NCI-H1694 treated with DMSO at 0.1 percent for 48 hours (cell line): ENCODE measurements around the gene PTPN7.
"Not testable (repeated sequence)": the region's sequence is repeated elsewhere in the genome, so short reads cannot be mapped to it uniquely, and the experiment has no call there.

ENCODE experiments used
- DNase-seq: peaks from one replicate; lab custom pipeline; 2025; lab: John Stamatoyannopoulos, UW

The PTPN7 gene

DNA sequence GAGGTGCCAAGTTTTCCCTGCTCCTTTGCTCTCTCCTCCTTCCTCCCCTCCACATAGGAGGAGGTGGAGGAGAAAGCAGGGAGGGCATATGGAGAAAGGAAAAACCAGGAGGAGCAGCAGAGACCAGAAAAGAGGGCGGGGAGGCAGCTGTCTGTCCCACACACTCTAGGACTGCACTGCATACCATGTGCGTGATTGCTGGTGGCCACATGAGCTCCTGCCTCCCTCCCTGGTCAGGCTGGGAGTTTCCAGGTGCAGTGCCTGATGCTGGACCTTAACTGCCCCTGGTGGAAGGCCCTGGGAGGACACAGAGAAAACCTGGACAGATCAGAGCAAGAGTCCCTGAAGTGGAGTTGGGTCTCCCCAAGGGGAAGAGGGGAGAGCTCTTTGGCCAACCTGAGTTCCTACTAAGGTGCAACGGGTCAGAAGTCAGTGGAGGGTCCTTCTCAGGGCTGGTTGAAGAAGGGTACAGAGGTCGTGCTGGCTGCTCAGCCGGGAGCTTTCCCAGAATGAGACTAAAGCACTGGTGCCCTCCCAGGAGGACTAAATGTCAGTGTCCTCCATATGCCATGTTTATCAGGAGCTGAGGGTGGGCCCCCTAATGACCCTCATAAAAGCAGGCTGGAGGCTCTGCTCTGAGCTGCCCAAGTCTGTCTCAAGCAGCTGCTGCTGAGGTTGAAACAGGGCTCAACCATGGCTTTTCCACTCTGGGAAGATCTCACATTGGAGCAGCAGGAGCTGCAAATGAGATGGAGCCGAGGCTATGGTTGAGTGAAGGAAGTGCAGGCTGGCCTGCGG lies 29.7 kb upstream of the PTPN7 start:
- DNase-seq = no peak

DNA sequence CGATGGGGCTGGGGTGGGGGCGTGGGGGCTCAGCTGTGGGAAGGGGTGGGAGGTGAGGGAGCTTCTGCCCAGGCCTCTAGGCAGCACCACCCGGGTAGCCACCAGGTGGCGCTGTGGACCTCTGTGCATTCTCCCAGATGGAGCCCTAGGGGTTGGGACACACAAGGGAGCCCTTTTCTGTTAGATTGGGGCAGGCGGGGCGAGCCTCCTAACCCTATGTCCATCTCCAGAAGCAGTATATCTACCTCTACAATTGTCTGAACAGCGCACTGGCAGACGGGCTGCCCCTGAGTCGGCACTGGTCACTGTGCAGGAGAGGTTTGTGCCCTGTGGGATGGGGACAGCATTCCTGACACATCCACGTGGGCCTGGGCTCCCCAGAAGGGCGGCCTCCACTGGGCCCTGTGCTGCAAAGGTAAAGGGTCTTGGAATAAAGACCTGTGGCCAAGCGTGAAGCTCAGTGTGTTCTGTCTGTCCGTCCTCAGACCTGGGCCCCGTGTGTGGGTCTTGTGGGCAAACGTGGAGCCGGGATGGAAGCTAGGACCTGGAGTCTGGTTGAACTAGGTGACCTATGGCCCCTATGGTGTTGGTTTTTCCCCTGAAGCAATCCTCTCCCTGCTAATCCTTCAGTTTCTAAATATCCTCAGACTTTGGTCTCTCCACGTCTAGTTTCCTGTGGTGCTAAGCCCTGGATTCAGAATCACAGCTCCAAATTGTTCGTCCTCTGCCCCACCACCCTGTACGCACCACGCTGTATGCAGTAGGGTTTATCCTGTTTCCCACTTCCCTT lies 28.8 kb upstream of the PTPN7 start:
- DNase-seq = peak; percentile 60

DNA sequence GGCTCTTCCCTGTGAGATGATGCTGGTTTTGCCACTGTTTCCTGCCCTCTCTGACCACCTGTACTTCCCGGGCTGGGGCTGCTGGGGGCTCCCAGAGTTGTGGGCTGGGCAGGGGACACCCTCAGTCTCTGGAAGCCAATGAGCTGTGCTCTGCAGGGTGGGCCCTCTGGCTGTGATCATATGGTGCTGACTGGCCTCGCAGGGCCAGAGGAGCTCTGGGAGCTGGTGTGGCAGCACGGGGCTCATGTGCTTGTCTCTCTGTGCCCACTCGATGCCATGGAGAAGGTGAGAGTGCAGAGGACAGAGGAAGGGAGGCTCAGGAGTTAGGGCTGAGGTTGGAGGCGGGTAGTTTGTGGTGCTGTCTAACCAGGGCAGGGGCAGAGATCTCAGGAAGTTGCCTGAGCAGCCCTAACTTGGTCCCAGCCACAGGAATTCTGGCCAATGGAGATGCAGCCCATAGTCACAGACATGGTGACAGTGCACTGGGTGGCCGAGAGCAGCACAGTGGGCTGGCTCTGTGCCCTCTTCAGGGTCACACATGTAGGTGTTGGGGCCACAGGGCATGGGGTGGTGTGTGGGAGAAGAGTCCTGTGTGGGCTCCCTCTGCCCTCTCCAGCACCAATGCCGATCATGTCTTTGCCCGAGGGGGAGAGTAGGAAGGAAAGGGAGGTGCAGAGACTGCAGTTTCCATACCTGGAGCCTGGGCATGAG lies 27.4 kb upstream of the PTPN7 start:
- no peak for DNase-seq

DNA sequence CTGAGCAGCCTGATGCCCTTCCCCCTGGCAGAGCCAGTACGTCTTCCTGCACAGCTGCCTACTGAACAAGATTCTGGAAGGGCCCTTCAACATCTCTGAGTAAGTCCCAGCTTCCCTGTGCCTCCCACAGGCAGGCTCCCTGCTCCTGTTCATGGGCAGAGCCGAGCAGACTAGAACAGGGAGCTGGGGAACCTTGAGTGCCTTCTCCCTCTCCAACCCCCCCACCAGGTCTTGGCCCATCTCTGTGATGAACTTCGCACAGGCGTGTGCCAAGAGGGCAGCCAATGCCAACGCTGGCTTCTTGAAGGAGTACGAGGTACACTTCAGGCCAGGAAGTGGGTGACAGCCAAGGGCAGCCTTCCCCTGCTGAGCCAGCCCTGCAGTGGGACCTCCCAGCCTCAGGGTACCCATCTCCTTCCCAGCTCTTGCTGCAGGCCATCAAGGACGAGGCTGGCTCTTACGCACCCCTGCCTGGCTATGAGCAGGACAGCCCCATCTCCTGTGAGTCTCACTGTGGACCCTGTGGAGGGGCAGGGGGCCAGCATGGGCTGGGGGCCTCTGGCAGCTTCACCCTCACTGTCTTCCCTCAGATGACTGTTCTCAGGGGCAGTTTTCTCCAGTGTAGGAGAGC lies 26.8 kb upstream of the PTPN7 start:
- no peak for DNase-seq

DNA sequence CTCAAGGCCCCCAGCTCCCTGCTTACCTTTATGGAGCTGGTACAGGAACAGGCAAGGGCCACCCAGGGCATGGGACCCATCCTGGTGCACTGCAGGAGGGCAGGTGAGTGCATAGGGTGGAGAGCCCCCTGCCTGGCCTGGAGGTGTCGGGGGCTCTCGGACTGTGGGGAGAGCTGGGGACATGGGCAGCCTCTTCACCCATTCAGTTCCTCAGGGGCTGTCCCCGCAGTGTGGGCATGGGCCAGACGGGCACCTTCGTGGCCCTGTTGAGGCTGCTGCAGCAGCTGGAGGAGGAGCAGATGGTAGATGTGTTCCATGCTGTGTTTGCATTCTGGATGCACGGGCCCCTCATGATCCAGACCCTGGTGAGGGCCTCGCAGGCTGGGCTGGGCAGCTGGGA lies 25.9 kb upstream of the PTPN7 start:
- peak; percentile 49 for DNase-seq

DNA sequence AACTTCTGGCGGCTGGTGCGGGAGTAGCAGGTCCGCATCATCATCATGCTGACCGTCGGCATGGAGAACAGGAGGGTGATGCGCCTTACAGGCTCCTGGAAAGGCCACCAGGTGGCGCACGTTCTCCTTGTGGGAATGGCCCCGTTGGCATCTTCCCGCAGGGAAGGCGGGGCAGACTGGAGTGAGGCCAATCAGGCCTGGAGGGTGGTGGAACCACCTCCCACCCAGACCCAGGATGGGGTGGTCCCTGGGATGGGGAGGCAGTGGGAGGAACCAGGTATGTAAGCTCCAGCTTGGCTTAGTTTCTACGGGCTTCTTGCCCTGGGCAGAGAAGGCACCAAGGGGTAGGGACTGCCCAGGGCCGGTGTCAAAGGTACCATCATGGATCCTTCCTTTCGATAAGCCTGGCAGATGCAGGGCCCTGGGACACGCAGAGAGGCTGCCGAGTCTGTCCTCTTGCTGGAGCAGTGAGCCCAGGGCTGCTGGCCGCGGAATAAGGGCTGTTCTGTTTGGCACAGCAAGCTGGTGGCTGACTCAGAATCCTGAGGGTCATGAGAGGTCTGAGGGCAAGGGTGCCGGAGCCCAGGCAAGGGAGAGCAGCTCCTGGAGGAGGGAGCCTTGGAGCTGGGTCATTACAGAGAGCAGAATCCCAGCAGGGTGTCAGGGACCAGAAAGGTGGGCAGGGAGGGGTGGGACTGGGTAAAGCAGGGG lies 24.5 kb upstream of the PTPN7 start:
- peak; percentile 92 for DNase-seq

DNA sequence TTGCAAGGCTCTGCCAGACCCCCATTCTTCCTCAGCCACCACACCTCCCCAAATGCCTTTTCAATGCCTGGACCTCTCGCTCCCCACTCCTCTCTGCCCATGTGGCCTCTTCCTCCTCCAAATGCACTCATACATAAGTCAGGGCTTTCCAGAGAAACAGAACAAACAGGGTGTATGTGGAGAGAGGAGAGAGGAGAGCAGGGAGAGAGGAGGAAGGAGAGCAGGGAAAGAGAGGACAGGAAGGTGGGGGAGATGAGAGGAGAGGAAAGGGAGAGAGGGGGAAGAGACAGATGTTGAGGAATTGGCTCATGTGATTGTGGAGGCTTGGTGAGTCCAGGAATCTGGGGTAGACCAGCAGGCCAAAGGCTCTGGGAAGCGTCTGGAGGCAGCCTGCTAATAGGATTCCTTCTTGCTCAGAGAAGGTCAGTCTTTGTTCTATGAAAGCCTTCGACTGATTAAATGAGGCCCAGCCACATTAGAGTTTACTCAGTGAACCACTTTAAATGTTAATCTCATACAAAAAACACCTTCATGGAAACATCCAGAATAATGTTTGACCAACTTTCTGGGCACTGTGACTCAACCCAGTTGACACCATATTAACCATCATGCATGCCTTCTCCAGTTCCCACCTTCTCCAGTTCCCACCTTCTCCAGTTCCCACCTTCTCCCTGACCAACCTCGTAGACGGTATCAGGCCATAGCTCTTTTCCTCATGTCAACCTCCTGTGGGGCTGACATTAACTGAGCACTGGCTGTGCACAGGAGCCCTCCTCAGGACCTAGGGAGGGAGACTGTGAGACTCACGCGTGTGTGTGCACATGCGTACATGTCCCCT lies 21.9 kb upstream of the PTPN7 start:
- no peak for DNase-seq

DNA sequence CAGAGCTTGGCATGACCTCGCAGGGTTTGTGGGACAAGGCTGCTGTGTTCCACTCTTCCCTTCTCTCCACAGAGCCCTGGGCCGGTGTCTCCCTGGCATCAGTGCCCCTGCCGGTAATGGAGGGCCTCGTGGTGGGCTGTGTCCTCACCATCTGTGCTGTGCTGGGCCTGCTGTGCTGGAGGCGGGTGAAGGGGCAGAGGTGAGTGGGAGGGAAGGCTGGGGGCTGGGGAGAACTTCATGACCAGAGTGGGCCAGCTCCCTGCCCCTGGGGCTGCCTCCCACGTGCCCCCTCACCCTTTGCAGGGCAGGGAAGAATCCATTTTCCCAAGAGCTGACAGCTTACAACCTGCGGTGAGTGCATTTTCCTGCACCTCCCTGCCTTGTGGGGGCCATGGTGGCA lies 21.2 kb upstream of the PTPN7 start:
- no peak for DNase-seq

DNA sequence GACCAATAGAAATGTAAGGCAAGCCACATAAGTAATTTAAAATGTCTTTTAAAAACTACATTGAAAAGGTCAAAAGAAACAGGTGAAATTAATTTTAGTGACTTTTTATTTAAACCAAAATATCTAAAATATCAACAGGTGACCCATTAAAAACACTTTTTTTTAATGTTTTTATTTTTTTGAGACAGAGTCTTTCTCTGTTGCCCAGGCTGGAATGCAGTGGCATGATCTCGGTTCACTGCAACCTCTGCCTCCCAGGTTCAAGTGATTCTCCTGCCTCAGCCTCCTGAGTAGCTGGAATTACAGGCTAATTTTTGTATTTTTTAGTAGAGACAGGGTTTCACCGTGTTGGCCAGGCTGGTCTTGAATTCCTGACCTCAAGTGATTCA lies 20.3 kb upstream of the PTPN7 start:
- DNase-seq = not testable (repeated sequence)

DNA sequence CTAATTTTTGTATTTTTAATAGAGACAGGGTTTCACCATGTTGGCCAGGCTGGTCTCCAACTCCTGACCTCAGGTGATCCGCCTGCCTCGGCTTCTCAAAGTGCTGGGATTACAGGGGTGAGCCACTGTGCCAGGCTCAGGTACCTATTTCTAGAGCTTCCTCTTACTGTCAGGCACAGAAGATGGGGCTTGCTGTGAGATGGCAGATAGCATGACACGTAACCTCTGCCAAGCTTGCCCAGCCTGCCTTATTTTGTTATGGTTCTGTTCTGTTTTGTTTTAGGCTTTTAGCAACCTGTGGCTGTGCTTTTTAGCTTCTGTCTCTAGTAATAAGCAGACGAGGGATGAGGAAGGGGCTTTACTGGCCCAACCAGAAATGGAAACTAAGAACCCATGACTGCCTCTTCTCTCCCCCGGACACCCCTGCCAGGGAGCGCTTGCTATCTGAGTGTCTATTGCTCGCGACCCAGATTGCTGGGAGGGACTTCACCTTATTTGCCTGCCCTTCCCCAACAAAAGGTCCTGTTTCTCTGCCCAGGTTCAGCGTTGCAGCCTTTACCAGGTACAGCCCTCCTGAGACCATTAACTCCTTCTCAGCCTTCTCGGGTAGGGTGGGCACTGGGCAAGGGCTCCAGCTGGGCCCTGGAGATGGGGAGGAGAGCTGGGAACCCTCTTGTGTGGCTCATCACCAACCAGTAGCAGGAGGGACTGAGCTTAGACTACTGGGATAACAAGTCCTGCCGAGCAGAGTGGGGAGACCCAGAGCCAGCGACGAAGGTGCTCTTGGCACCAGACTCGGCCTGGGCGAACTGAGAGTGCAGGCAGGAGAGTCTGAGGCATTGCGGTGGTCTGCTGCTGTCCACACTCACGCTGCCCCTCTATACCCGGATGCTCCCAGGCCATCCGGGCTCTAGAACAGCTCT lies 19.7 kb upstream of the PTPN7 start:
- DNase-seq = no peak

DNA sequence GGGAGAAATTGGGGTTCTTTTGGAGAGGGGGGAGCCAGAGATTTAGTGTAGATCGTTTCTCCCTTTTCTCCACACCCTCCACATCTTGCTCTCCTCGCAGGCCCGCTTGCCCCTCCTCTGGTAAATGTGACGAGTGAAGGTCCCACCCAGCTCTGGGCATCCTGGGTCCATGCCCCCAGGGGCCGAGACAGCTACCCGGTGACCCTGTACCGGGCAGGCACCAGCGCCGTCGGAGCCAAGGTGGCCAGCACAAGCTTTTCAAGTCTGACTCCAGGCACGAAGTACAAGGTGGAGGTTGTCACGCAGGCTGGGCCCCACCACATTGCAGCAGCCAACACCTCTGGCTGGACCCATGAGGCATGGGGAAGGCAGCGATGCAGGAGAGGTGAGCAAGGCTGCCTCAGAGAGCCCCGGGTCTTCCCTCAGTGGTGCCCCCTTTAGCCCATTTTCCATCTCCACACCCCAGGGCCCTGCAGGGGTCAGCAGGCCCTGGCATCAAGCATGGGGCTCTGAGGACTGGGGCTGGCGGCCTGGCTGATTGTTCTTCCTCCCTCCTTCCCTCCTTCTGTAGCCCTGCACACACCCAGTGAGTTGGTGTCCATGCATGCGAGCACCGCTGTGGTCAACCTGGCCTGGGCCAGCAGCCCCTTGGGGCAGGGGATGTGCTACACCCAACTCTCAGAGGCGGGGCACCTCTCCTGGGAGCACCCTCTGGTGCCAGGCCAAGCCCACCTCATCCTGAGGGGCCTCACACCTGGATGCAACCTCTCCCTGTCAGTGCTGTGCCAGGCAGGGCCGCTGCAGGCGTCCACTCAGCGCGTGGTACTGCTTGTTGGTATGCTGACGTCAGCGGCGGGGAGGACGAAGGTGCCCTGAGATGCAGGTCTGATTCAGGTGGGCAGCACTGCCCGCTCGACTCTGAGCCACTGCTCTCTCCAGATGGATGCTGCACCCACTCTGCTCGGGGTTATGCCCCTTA lies 16.8 kb upstream of the PTPN7 start:
- DNase-seq = no peak

DNA sequence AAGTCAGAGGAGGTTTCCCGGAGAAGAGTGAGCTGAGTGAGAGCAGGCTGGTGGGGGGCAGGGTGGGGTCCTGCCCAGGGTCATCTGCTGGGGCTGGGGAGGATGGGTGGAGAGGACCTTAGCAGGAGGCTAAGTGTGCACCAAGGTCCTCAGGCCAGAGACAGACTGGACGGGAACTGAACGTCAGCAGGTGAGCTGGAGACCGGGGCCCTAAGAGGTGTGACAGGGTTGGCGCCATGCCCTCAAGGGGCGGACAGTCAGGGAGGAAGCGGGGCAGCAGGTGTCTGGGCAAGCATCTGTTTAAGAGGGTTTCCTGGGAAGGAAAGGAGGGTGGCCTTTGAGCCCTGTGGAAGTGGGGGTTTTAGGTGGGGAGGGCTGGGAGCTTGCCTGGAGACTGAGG lies 13.6 kb upstream of the PTPN7 start:
- no peak for DNase-seq

DNA sequence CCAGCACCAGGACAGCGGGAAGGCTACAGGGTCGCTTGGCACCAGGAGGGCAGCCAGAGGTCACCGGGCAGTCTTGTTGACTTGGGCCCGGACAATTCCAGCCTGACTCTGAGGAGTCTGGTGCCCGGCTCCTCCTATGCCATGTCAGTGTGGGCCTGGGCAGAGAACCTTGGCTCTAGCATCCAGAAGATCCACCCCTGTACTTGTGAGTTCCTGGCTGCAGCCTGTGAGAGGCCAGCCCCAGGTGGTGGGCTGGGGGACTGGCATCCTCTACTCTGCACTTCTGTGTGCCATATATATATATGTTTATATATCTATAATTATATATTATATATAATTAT lies 11.6 kb upstream of the PTPN7 start:
- DNase-seq = no peak

DNA sequence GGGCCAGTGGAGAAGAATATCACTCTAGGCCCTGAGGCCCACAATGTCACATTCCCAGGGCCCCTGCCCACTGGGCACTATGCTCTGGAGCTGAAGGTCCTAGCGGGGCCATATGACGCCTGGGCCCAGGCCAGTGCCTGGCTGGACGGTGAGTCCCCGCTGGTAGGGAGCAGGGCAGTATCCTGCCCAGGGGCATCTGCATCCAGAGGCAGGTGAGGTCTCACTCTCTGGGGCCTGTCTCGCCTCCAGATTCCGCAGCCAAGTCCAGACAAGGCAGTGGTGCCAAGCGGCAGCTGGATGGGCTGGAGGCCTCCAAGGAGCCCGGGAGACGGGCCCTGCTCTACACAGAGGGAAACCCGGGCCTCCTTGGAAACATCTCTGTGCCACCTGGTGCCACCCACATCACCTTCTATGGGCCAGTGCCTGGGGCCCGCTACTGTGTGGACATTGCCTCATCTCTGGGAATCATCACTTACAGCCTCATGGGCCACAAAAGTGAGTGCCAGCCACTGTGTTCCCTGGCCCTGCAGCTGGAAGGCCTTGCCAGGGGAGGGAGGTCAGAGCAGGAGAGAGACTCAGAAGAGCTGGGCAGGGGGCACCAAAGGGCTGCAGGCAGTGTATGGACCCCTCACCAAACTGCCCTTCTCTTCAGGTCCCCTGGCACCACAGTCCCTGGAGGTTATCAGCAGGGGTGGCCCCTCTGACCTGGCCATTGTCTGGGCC lies 11.1 kb upstream of the PTPN7 start:
- no peak for DNase-seq

DNA sequence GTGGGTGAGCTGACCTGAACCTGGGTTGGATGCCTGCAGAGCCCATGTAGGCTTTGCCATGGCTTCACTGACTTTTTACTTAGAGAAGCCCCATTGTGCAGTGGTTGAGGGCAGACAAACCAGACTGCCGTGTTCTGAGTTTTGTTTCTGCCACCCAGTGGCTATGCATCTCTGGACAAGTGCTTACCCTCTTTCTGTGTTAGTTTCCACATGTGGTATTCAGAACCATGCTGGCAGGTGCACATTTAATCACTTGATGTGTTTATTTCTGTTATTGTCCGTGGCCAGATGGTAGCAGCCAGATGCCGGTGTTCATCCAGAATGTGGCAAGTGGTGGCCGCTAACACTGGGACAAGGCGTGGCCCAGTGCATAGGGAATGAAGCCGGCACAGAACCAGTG lies 10.3 kb upstream of the PTPN7 start:
- DNase-seq = peak; percentile 49

DNA sequence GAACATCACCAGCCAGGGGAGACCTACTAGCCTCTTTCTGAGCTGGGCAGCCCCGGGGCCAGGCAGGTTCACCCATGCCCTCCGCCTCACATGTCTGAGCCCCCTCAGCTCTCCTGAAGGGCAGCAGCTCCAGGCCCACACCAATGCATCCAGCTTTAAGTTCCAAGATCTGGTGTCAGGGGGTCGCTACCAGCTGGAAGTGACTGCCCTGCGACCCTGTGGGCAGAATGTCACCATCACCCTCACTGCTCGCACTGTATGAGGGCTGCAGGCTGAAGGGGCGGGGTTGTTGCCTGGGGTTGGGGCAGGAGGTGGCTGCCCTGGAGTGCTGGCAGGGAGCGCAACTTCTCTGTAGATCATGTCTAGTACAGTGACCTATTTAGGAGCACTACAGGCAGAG lies 8.5 kb upstream of the PTPN7 start:
- no peak for DNase-seq

DNA sequence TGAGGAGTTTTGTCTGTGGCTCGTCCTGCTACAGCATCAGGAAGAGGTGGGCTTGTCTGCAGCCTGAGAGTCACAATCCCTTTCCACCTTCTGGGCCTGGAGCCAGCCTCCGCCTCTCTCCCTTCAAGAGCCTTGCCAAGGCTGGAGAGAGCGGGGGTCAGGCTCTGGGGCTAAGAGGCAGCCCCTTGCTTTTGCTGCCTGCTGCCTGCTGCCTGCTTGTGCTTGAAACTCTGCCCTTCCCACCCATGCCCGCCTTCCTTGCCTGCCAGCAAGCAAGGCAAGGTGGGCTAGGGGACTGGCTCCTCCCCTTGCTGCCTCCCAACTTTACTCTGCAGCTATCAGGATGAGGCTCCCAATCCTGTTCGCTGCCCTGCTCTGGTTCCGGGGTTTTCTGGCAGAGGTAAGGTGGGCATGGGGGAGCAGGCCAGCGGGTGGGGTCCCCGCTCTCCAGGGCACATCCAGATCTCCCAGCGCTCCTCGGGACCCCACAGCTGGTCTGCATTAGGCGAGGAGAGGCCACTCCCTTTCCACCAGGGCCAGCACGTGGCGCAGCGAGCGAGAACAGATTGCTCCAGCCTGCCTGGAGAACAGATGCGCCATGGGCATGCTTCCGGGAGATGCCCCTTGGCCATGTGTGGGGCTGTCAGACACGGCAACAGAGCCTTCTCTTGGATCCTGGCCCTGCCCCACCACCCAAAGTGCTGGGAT lies 7.5 kb upstream of the PTPN7 start:
- peak; percentile 84 for DNase-seq
